Panc1 (cell line): Measurements from ENCODE around the gene SSH3. TPM values are rescaled to one million over a fixed set of nuclear protein-coding genes. Genes with fewer than 3 reads are reported as not detected.

Experiments used
- ATAC-seq: fragments of 200-7000 bp; cut with Tn5 transposase; 2 replicates; pipeline ENCODE4 v1.9.1; 2020; ENCODE audit warnings: mild to moderate bottlenecking, moderate library complexity
- BruUV-seq: library from RNA; stranded (reverse); fragments of 400-500 nt; replicated peaks from 2 replicates; lab custom pipeline; 2021; lab: Mats Ljungman, UMichigan
- CTCF ChIA-PET: fragments of 300-600 bp; sonication (Branson Sonifier 250); formaldehyde crosslinking; loops from one replicate; lab custom pipeline; 2022; ENCODE audit warnings: antibody characterized with exemption; lab: Charles Lee
- POLR2A ChIA-PET: fragments of 300-600 bp; sonication (Branson Sonifier 250); formaldehyde crosslinking; loops from one replicate; lab custom pipeline; 2022; ENCODE audit warnings: antibody characterized with exemption; lab: Charles Lee
- DNase-seq: peaks from one replicate; pipeline ENCODE4 v3.0.0-alpha.2; 2010; ENCODE audit warnings: low read depth, low spot score
- H3K27ac ChIP-seq: 2 replicates; pipeline ENCODE4 v1.5.1; 2011; ENCODE audit warnings: mild to moderate bottlenecking, low read length, inconsistent platforms
- H3K27me3 ChIP-seq: fragments of 200-500 bp; sonication (Bioruptor generic); 2 replicates; pipeline ENCODE4 v1.6.0; 2014; ENCODE audit warnings: low read length, inconsistent platforms; ENCODE audit not compliant: control insufficient read depth, insufficient read depth
- H3K36me3 ChIP-seq: fragments of 200-500 bp; sonication (Bioruptor generic); 2 replicates; pipeline ENCODE4 v1.5.1; 2014; ENCODE audit warnings: inconsistent platforms, mild to moderate bottlenecking, low read length, moderate library complexity; ENCODE audit not compliant: control insufficient read depth, insufficient read depth
- H3K4me1 ChIP-seq: 2 replicates; pipeline ENCODE4 v1.5.1; 2011; ENCODE audit warnings: inconsistent platforms, mild to moderate bottlenecking, low read length, moderate library complexity; ENCODE audit not compliant: control insufficient read depth, insufficient read depth
- H3K4me3 ChIP-seq, 2 experiments: 2 replicates each; pipeline ENCODE4 v1.5.1; 2011 to 2012; ENCODE audit warnings: low read depth in 2 of 2, low read length in 2 of 2, mild to moderate bottlenecking in 2 of 2, inconsistent platforms in 1 of 2, moderate library complexity in 1 of 2
- H3K9me3 ChIP-seq: fragments of 200-500 bp; sonication (Bioruptor generic); 2 replicates; pipeline ENCODE4 v1.5.1; 2014; ENCODE audit warnings: low read depth, mild to moderate bottlenecking, inconsistent platforms, low read length, moderate library complexity; ENCODE audit not compliant: control insufficient read depth, insufficient read depth
- POLR2AphosphoS5 ChIP-seq: IDR thresholded peaks from 2 replicates; pipeline ENCODE4 v1.6.1; 2012; ENCODE audit warnings: mild to moderate bottlenecking, low read depth, low read length, moderate library complexity
- SIN3A ChIP-seq: IDR thresholded peaks from 2 replicates; pipeline ENCODE4 v1.6.1; 2012; ENCODE audit warnings: low read depth, mild to moderate bottlenecking, low read length, moderate library complexity, borderline replicate concordance; ENCODE audit not compliant: insufficient read depth
- TCF7L2 ChIP-seq: IDR thresholded peaks from 2 replicates; pipeline ENCODE4 v1.6.1; 2011; ENCODE audit warnings: mild to moderate bottlenecking, low read depth, low read length, inconsistent platforms
- in situ Hi-C: cut with HindIII; loops from 2 replicates; pipeline ENCODE4 v1.10.0; 2016; ENCODE audit warnings: low sequenced_read_pairs, low pct_unique_long_range_greater_than_20kb
- intact Hi-C: fragments of 100-400 bp; cut with micrococcal nuclease; formaldehyde crosslinking; loops from one replicate; pipeline ENCODE4 v1.10.0; 2022; ENCODE audit not compliant: unreplicated experiment
- total RNA-seq: library from RNA; stranded (reverse); gene quantifications from one replicate; pipeline ENCODE4 v1.2.1, GENCODE V29; 2021; ENCODE audit not compliant: unreplicated experiment
- TF ChIP-seq, protein P1 (sequence below): fragments of 450-650 bp; IDR thresholded peaks from 2 replicates; pipeline ENCODE4 v1.5.1; 2017; ENCODE audit warnings: mild to moderate bottlenecking
- TF ChIP-seq, protein P2 (sequence below), 2 experiments: IDR thresholded peaks; 2 replicates each; pipeline ENCODE4 v1.6.1; 2011 to 2012; ENCODE audit warnings: low read depth in 2 of 2, control low read depth in 1 of 2, low read length in 1 of 2, mild to moderate bottlenecking in 1 of 2, moderate library complexity in 1 of 2; ENCODE audit not compliant: insufficient read depth in 1 of 2

The SSH3 gene
- total RNA-seq, 1 experiment from 2014 or later: 79.8 TPM

DNA sequence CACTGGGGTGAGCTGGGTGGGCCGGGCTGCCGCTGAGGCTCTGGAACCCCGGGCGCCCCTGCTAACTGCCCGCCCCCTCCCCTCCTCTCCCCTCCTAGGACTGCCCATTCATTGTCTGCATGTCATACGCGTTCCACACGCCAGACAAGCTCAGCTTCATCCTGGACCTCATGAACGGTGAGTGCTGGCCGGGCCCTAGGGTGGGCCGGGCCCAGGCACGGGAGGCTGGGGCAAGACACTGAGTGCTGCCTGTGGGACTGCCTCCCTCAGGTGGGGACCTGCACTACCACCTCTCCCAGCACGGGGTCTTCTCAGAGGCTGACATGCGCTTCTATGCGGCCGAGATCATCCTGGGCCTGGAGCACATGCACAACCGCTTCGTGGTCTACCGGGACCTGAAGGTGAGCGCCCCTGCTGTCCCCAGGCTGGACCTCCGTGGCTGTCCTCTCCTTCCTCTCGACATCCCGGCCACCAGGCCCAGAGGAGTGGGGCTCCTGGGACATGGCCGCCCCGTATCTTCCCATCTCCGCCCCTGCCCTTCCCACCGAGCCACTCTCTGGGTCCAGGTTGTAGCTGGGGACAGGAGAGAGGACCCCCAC is 21.7 kb upstream of the SSH3 start:
- H3K27me3 ChIP-seq: no peaks in the 10 kb centered on the region
- POLR2A ChIA-PET: no interaction called here
- in situ Hi-C loops: no loop called here

DNA sequence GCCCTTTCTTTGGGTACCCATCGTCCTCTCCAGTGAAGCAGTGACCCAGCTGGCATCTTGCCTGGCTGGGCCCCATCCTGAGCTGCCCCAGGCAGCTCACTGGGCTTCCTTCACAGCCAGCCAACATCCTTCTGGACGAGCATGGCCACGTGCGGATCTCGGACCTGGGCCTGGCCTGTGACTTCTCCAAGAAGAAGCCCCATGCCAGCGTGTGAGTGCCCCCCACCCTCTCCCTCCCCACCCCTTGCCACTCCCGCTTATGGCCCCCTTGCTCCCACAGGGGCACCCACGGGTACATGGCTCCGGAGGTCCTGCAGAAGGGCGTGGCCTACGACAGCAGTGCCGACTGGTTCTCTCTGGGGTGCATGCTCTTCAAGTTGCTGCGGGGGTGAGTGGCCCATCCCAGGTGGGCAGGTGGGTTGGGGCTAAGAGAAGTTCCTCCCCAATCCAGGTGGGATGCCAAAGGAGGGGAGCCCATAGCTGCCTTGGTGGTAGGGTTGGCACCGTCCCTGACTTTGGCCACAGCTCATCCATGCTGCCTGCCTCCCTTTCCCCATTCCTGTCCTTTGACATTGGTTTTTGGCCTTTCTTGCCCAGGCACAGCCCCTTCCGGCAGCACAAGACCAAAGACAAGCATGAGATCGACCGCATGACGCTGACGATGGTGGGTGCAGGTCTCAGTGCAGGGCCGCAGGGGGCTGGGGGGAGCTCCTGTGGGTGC is 21.0 kb upstream of the SSH3 start:
- no TSS peak for BruUV-seq
- Histone ChIP-seq H3K9me3 (no peaks in the 10 kb centered on the region), H3K4me3 (no peak overlapping the region), H3K36me3 (peaks cover 7% of the 10 kb centered on the region; the same call in 1 of the 2 replicates), H3K27me3 (no peaks in the 10 kb centered on the region), H3K27ac (no peak overlapping the region), H3K4me1 (peaks cover 1% of the 10 kb centered on the region; the same call in 1 of the 2 replicates)
- POLR2A ChIA-PET: no interaction called here
- ATAC-seq: no peak
- TF ChIP-seq, protein P1, sequence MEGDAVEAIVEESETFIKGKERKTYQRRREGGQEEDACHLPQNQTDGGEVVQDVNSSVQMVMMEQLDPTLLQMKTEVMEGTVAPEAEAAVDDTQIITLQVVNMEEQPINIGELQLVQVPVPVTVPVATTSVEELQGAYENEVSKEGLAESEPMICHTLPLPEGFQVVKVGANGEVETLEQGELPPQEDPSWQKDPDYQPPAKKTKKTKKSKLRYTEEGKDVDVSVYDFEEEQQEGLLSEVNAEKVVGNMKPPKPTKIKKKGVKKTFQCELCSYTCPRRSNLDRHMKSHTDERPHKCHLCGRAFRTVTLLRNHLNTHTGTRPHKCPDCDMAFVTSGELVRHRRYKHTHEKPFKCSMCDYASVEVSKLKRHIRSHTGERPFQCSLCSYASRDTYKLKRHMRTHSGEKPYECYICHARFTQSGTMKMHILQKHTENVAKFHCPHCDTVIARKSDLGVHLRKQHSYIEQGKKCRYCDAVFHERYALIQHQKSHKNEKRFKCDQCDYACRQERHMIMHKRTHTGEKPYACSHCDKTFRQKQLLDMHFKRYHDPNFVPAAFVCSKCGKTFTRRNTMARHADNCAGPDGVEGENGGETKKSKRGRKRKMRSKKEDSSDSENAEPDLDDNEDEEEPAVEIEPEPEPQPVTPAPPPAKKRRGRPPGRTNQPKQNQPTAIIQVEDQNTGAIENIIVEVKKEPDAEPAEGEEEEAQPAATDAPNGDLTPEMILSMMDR: no peak
- TF ChIP-seq POLR2AphosphoS5: no peak
- no peak for TF ChIP-seq TCF7L2
- TF ChIP-seq, protein P2, sequence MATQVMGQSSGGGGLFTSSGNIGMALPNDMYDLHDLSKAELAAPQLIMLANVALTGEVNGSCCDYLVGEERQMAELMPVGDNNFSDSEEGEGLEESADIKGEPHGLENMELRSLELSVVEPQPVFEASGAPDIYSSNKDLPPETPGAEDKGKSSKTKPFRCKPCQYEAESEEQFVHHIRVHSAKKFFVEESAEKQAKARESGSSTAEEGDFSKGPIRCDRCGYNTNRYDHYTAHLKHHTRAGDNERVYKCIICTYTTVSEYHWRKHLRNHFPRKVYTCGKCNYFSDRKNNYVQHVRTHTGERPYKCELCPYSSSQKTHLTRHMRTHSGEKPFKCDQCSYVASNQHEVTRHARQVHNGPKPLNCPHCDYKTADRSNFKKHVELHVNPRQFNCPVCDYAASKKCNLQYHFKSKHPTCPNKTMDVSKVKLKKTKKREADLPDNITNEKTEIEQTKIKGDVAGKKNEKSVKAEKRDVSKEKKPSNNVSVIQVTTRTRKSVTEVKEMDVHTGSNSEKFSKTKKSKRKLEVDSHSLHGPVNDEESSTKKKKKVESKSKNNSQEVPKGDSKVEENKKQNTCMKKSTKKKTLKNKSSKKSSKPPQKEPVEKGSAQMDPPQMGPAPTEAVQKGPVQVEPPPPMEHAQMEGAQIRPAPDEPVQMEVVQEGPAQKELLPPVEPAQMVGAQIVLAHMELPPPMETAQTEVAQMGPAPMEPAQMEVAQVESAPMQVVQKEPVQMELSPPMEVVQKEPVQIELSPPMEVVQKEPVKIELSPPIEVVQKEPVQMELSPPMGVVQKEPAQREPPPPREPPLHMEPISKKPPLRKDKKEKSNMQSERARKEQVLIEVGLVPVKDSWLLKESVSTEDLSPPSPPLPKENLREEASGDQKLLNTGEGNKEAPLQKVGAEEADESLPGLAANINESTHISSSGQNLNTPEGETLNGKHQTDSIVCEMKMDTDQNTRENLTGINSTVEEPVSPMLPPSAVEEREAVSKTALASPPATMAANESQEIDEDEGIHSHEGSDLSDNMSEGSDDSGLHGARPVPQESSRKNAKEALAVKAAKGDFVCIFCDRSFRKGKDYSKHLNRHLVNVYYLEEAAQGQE (IDR thresholded peaks at IDR 0.05; ENCODE audit: insufficient read depth in 1 of 2, low read depth in 2 of 2, low read length in 1 of 2): no peak
- no peak for TF ChIP-seq SIN3A
- no peak for DNase-seq
- in situ Hi-C loops: no loop called here
- intact Hi-C loops: no loop called here
- CTCF ChIA-PET: interaction anchor here (0.6 kb wide), 1 partner anchor 131 kb away, joined by 7 read pairs; no protein-coding TSS in a partner anchor

More for the DNA sequence above, 21.7 kb upstream of the SSH3 start:
- Histone ChIP-seq H3K4me3 (no peak overlapping the region), H3K9me3 (no peaks in the 10 kb centered on the region), H3K36me3 (peaks cover 7% of the 10 kb centered on the region; the same call in 1 of the 2 replicates), H3K4me1 (peaks cover 8% of the 10 kb centered on the region), H3K27ac (no peak overlapping the region)
- no TSS peak for BruUV-seq
- no peak for TF ChIP-seq POLR2AphosphoS5
- TF ChIP-seq, protein P2 (IDR thresholded peaks at IDR 0.05; ENCODE audit: insufficient read depth in 1 of 2, low read depth in 2 of 2, low read length in 1 of 2): no peak
- TF ChIP-seq SIN3A: no peak
- CTCF ChIA-PET: interaction anchor here (0.6 kb wide), 1 partner anchor 132 kb away, joined by 7 read pairs; no protein-coding TSS in a partner anchor
- intact Hi-C loops: no loop called here
- DNase-seq (no peak), ATAC-seq (no peak)
